ENCODE data around the gene AMH. TPM values are rescaled to one million over a fixed set of nuclear protein-coding genes. Genes with fewer than 3 reads are reported as not detected.

Gene AMH
- total RNA-seq, 1 donor from 2014 or later = 4.8 TPM

DNA sequence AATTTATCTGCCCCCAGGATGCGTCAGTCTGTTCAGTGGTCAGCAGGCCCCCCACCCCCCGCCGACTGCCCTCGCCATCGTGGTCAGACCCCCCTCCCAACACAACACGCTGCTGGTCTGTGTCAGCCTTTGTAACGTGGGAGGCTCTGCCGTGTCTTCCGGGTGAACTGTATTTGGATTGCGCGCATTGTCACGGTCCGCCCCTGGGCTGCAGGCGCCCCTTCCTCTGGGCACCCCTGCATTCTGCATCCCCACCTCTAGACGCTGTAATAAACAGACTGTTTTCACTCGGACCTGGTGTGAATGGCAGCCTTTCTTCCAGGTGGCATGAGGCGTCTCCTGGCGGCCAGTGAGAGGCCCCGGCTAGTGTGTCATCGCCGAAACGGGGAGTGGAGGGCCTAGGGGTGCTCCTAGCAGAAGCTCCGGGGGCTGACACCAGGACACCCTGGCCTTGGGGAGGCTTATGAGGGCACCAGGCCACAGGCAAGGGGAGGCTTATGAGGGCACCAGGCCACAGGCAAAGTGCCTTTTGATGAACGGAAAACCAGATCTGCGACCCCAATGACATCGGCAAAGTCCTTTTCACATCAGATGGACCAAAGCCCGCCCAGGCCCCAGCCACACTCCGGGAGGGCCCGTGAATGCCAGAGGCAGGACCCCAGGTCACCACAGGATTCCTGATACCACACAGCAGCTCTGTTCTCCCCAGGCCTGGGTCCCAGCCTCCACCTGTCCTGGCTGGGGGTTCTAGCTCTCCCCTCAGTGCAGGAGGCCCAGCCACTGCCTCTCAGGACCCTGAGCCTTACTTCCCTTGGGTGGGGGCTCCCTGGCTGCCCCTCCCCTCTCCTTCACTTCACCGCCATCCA lies 16.6 kb upstream of the AMH start:
- DNase-seq = no peak
- Mint-ChIP-seq H3K9me3 (no peaks in the 10 kb centered on the region), H3K4me3 (no peak overlapping the region), H3K27me3 (no peaks in the 10 kb centered on the region), H3K4me1 (peaks cover 38% of the 10 kb centered on the region), H3K27ac (no peak overlapping the region), H3K36me3 (ENCODE audit: low read depth) (peaks cover 53% of the 10 kb centered on the region)
- no peak for ATAC-seq (ENCODE audit: low read depth)
- POLR2A ChIA-PET = interaction anchor here (0.6 to 9.7 kb wide), 3 partner anchors 40 to 79 kb away, joined by 4 to 103 read pairs (median 7); no protein-coding TSS in a partner anchor
- TF ChIP-seq, protein P1, sequence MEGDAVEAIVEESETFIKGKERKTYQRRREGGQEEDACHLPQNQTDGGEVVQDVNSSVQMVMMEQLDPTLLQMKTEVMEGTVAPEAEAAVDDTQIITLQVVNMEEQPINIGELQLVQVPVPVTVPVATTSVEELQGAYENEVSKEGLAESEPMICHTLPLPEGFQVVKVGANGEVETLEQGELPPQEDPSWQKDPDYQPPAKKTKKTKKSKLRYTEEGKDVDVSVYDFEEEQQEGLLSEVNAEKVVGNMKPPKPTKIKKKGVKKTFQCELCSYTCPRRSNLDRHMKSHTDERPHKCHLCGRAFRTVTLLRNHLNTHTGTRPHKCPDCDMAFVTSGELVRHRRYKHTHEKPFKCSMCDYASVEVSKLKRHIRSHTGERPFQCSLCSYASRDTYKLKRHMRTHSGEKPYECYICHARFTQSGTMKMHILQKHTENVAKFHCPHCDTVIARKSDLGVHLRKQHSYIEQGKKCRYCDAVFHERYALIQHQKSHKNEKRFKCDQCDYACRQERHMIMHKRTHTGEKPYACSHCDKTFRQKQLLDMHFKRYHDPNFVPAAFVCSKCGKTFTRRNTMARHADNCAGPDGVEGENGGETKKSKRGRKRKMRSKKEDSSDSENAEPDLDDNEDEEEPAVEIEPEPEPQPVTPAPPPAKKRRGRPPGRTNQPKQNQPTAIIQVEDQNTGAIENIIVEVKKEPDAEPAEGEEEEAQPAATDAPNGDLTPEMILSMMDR (IDR thresholded peaks at IDR 0.05) = no peak
- intact Hi-C loops (cut with micrococcal nuclease) = no loop called here
- CTCF ChIA-PET = no interaction called here

DNA sequence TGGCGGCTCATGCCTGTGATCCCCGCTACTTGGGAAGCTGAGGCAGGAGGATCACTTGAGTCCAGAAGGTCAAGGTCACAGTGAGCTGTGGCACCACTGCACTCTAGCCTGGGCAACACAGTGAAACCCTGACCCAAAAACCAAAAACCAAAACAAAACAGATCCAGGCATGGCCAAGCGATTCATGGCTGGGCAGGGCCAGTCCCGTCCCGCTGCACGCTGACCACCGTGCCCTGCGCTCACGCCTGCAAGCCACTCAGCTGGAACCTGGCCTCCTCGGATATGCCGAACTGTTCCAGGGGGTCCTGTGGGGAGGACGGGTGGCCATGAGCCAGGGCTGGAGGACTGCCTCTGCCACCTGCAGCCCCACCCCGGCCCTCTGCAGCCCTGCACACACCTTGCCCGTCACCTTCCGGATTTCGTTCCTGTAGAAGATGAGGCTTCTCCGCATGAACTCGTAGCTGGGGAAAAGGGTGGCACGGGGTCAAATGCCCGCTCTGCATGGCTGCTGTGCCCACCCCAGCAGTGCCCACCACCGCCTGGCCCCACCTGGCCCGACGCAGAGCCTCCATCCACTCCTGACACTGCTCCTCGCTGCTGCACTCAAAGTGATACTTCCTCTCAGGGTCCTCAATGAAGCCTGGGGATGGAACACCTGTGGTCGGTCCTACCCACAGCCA lies 15.4 kb upstream of the AMH start:
- Mint-ChIP-seq H3K27ac (no peak overlapping the region), H3K4me3 (no peak overlapping the region), H3K9me3 (no peaks in the 10 kb centered on the region), H3K27me3 (no peaks in the 10 kb centered on the region), H3K36me3 (ENCODE audit: low read depth) (peaks cover 54% of the 10 kb centered on the region), H3K4me1 (peaks cover 50% of the 10 kb centered on the region)
- DNase-seq = no peak
- ChIA-PET POLR2A (interaction anchor here (0.5 to 9.7 kb wide), 6 partner anchors 39 to 160 kb away, joined by 3 to 103 read pairs (median 4); no protein-coding TSS in a partner anchor), CTCF (interaction anchor here (0.6 to 1.2 kb wide), 2 partner anchors 26 to 78 kb away, joined by 4 to 5 read pairs; no protein-coding TSS in a partner anchor)
- ATAC-seq (ENCODE audit: low read depth) = no peak
- intact Hi-C loops (cut with micrococcal nuclease) = no loop called here
- TF ChIP-seq, protein P1 (IDR thresholded peaks at IDR 0.05) = no peak

DNA sequence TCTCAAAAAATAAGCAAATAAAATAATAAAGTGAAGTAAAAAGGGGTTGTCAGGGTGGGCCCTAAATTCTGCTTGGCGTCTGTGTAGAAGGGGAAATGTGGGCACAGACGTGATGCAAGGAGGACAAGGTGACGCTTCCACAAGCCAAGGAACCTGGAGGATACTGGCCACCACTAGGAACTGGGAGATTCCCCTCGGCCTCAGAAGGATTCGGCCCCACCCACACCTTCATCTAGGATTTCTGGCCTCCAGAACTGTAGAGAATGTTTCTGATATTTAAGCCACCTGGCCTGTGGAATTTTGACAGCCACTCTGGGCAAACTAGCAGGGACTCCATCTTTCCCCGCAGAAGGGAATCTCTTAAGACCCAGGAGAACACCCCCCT lies 14.1 kb upstream of the AMH start:
- ATAC-seq (ENCODE audit: low read depth) = no peak
- Mint-ChIP-seq H3K4me1 (peaks cover 55% of the 10 kb centered on the region), H3K27me3 (no peaks in the 10 kb centered on the region), H3K36me3 (ENCODE audit: low read depth) (peaks cover 52% of the 10 kb centered on the region), H3K4me3 (peak overlapping the region; percentile 99), H3K9me3 (no peaks in the 10 kb centered on the region), H3K27ac (peak overlapping the region; percentile 79)
- intact Hi-C loops (cut with micrococcal nuclease) = no loop called here
- TF ChIP-seq, protein P1 (IDR thresholded peaks at IDR 0.05) = no peak
- DNase-seq = no peak
- POLR2A ChIA-PET = interaction anchor here (0.6 to 9.7 kb wide), 8 partner anchors 23 to 91 kb away, joined by 3 to 103 read pairs (median 6); no protein-coding TSS in a partner anchor
- CTCF ChIA-PET = interaction anchor here (1.2 to 1.5 kb wide), 5 partner anchors 10 to 386 kb away, joined by 3 to 7 read pairs (median 4); no protein-coding TSS in a partner anchor

DNA sequence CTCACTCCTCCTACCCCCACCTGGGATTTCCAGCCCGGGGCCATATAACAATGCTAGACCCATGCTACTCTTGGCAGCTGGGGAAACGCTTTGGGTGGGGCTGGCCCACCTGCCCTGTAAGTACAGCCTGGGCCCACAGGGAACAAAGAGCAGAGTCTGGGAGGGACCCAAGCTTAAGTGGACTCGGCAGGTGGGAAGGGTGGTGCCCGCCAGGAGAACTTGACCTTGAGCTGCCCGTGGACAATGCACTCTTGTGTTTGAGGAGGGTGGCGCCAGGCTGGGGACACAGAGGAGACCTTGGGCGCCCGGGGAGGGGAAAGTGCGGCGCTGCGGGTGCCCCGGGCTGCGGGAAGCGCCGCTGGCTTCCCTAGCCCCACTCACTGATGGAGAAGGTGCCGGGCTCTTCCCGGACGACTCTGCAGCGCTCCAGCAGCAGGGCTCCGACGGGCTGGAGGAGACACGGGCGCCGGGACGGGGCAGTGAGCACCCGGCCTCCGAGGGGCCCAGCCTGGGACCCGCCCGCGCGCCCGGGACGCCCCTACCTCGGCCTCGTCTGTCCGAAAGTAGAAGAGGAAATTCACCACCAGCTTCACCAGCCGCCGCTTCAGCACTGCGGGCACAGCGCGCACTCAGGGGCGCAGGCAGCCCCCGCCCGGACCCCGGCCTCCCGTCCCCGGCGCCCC lies 13.6 kb upstream of the AMH start:
- DNase-seq (peak; percentile 52), ATAC-seq (ENCODE audit: low read depth) (peak; percentile 7)
- peaks cover 60% of the 10 kb centered on the region for H3K4me1 Mint-ChIP-seq
- no peaks in the 10 kb centered on the region for H3K9me3 Mint-ChIP-seq
- ChIA-PET CTCF (interaction anchor here (0.6 to 1.5 kb wide), 10 partner anchors 8 to 385 kb away, joined by 3 to 7 read pairs (median 4); no protein-coding TSS in a partner anchor), POLR2A (interaction anchor here (0.6 to 9.7 kb wide), 24 partner anchors 9 to 1841 kb away, joined by 3 to 103 read pairs (median 4); partner anchors contain the start of genes AP3D1, GADD45B, LSM7 and SPPL2B)
- H3K36me3 Mint-ChIP-seq (ENCODE audit: low read depth) = peaks cover 50% of the 10 kb centered on the region
- TF ChIP-seq, protein P1 (IDR thresholded peaks at IDR 0.05) = no peak
- H3K27me3 Mint-ChIP-seq = no peaks in the 10 kb centered on the region
- intact Hi-C loops (cut with micrococcal nuclease) = loop anchor here (1.0 kb wide), 13 partner anchors 18 to 402 kb away; partner anchors contain the start of genes LMNB2 and TIMM13
- H3K27ac Mint-ChIP-seq = peak overlapping the region; percentile 79
- peak overlapping the region; percentile 99 for H3K4me3 Mint-ChIP-seq
